ENCODE data around the gene GOLGA6D.
"Not testable (repeated sequence)": the region's sequence is repeated elsewhere in the genome, so short reads cannot be mapped to it uniquely, and the experiment has no call there.

GOLGA6D gene

GRCh38 chr15:75307778-75308390 lies 25.2 kb downstream of the GOLGA6D start (continued):
- TF ChIP-seq ZFHX2 (tag by site-specific recombination; conservative IDR thresholded peaks at IDR 0.05), result no peak
- peak; percentile 34; the same call in 1 of the 2 replicates for TF ChIP-seq ZBTB17 (tag by site-specific recombination; IDR thresholded peaks at IDR 0.05)
- TF ChIP-seq ZNF548 (tag by site-specific recombination; IDR thresholded peaks at IDR 0.05), result no peak
- TF ChIP-seq ZNF324 (tag by site-specific recombination; IDR thresholded peaks at IDR 0.05), result no peak
- 0 out of 2 replicates have a peak, but pooled peaks have one; percentile 14 for TF ChIP-seq ZNF18 (tag by site-specific recombination; IDR thresholded peaks at IDR 0.05)
- TF ChIP-seq ZNF692 (tag by site-specific recombination; IDR thresholded peaks at IDR 0.05), result no peak

GRCh38 chr15:75309711-75310110 lies 27.1 kb downstream of the GOLGA6D start:
- Histone ChIP-seq H3K4me3 (ENCODE audit: low read depth, low read length) (no peak overlapping the region), H3K36me3 (ENCODE audit: control insufficient read depth in 2 of 2, insufficient read depth in 1 of 2, low read length in 2 of 2) (no peaks in the 10 kb centered on the region), H3K27ac (ENCODE audit: extremely low read depth, low read depth, low read length) (no peak overlapping the region), H3K9me3 (ENCODE audit: control insufficient read depth, insufficient read depth, low read depth, low read length) (no peaks in the 10 kb centered on the region), H3K4me1 (ENCODE audit: control insufficient read depth, insufficient read depth, low read length) (no peaks in the 10 kb centered on the region)
- ChIA-PET POLR2A (no interaction called here), CTCF (interaction anchor here (0.7 to 3.2 kb wide), 3 partner anchors 58 to 529 kb away, joined by 3 to 25 read pairs (median 3); partner anchors contain the start of gene MAN2C1)
- TF ChIP-seq ZNF394 (tag by site-specific recombination; IDR thresholded peaks at IDR 0.05; ENCODE audit: borderline replicate concordance) (peak; percentile 65; the same call in 1 of the 2 replicates), GLIS1 (tag by site-specific recombination; IDR thresholded peaks at IDR 0.05) (no peak)

- H3K4me1 ChIP-seq (ENCODE audit: control insufficient read depth, insufficient read depth, low read length); H3K4me3 ChIP-seq (ENCODE audit: low read depth, low read length); H3K27ac ChIP-seq (ENCODE audit: extremely low read depth, low read depth, low read length); CTCF ChIA-PET; H3K9me3 ChIP-seq (ENCODE audit: control insufficient read depth, insufficient read depth, low read depth, low read length); H3K36me3 ChIP-seq (ENCODE audit: control insufficient read depth in 2 of 2, insufficient read depth in 1 of 2, low read length in 2 of 2); POLR2A ChIA-PET: not testable (repeated sequence)
Observed at GRCh38 chr15:75312548-75312947, 29.9 kb downstream of the GOLGA6D start.

- POLR2A ChIA-PET, result no interaction called here
- H3K4me1 ChIP-seq (ENCODE audit: control insufficient read depth, insufficient read depth, low read length), result no peaks in the 10 kb centered on the region
- H3K9me3 ChIP-seq (ENCODE audit: control insufficient read depth, insufficient read depth, low read depth, low read length), result no peaks in the 10 kb centered on the region
- no peak for TF ChIP-seq HIC1 (tag by site-specific recombination; IDR thresholded peaks at IDR 0.05)
- TF ChIP-seq ZNF558 (tag by site-specific recombination; IDR thresholded peaks at IDR 0.05), result no peak
- peak; percentile 82 for TF ChIP-seq ZNF10 (tag by site-specific recombination; IDR thresholded peaks at IDR 0.05)
- TF ChIP-seq ZNF366 (tag by site-specific recombination; conservative IDR thresholded peaks at IDR 0.05), result no peak
- TF ChIP-seq ZNF433 (tag by site-specific recombination; IDR thresholded peaks at IDR 0.05; ENCODE audit: low read depth), result no peak
- TF ChIP-seq ZNF776 (tag by site-specific recombination; IDR thresholded peaks at IDR 0.05; ENCODE audit: borderline replicate concordance), result no peak
- no peaks in the 10 kb centered on the region for H3K36me3 ChIP-seq (ENCODE audit: control insufficient read depth in 2 of 2, insufficient read depth in 1 of 2, low read length in 2 of 2)
- no peak overlapping the region for H3K4me3 ChIP-seq (ENCODE audit: low read depth, low read length)
- CTCF ChIA-PET, result no interaction called here
- no peak overlapping the region for H3K27ac ChIP-seq (ENCODE audit: extremely low read depth, low read depth, low read length)
Observed at GRCh38 chr15:75313116-75313845, 30.6 kb downstream of the GOLGA6D start.
